GM12878 (cell line): ENCODE data around the gene NCOA4. TPM values are rescaled to one million over a fixed set of nuclear protein-coding genes. Genes with fewer than 3 reads are reported as not detected.

ENCODE experiments used
- ATAC-seq: fragments of 200-7000 bp; cut with Tn5 transposase; 3 replicates; pipeline ENCODE4 v1.9.1; 2020; ENCODE audit warnings: mild to moderate bottlenecking, moderate library complexity
- BruUV-seq: library from RNA; stranded (reverse); fragments of 400-500 nt; replicated peaks from 2 replicates; lab custom pipeline; 2021; lab: Mats Ljungman, UMichigan
- CTCF ChIA-PET: fragments of 300-600 bp; sonication (Branson Sonifier 250); formaldehyde crosslinking; extraction: SDS; loops from one replicate; lab custom pipeline; 2021; ENCODE audit warnings: inconsistent platforms; lab: Yijun Ruan, JAX
- POLR2A ChIA-PET: fragments of 350-600 bp; formaldehyde crosslinking; extraction: SDS; loops from one replicate; lab custom pipeline; 2021; ENCODE audit warnings: inconsistent platforms; lab: Charles Lee
- RAD21 ChIA-PET: fragments of 300-600 bp; sonication (Branson Sonifier 250); formaldehyde crosslinking; loops from one replicate; lab custom pipeline; 2023; ENCODE audit warnings: antibody characterized with exemption; ENCODE audit not compliant: unreplicated experiment; lab: Charles Lee
- SMC1A ChIA-PET: fragments of 300-600 bp; sonication (Branson Sonifier 250); formaldehyde crosslinking; loops from one replicate; lab custom pipeline; 2023; ENCODE audit not compliant: unreplicated experiment, uncharacterized antibody; lab: Charles Lee
- DNase-seq: peaks from one replicate; pipeline ENCODE4 v3.0.0-alpha.2; 2011; ENCODE audit warnings: low read depth, low spot score
- FAIRE-seq: peaks from 3 replicates; lab custom pipeline; 2011; peaks lifted over from hg19 to GRCh38; lab: Jason Lieb, UNC
- H2AFZ ChIP-seq: 2 replicates; pipeline ENCODE4 v1.6.0; 2011; ENCODE audit warnings: low read depth, low read length, control low read depth; ENCODE audit not compliant: control insufficient read depth
- H3K27ac ChIP-seq: 2 replicates; pipeline ENCODE4 v1.5.1; 2011; ENCODE audit warnings: control low read depth; ENCODE audit not compliant: control insufficient read depth, insufficient read depth
- H3K27me3 ChIP-seq, 2 experiments: replicated peaks in 1 of 2; 2 replicates each; pipeline versions ENCODE4 v1.6.0 to v1.6.1; 2011; ENCODE audit warnings: low read length in 1 of 2; ENCODE audit not compliant: control insufficient read depth in 2 of 2, insufficient read depth in 2 of 2
- H3K36me3 ChIP-seq, 2 experiments: 2 replicates each; pipeline ENCODE4 v1.5.1; 2011; ENCODE audit warnings: low read length in 1 of 2; ENCODE audit not compliant: control insufficient read depth in 2 of 2, insufficient read depth in 2 of 2
- H3K4me1 ChIP-seq: 2 replicates; pipeline ENCODE4 v1.6.1; 2011; ENCODE audit warnings: mild to moderate bottlenecking, low read length, moderate library complexity, mixed read lengths; ENCODE audit not compliant: control insufficient read depth, insufficient read depth
- H3K4me2 ChIP-seq: 2 replicates; pipeline ENCODE4 v1.6.0; 2011; ENCODE audit warnings: control low read depth; ENCODE audit not compliant: control insufficient read depth, insufficient read depth
- H3K4me3 ChIP-seq: fragments of 200-600 bp; sonication (generic); 2 replicates; pipeline ENCODE4 v1.5.1; 2016
- H3K79me2 ChIP-seq: 2 replicates; pipeline ENCODE4 v1.6.0; 2011; ENCODE audit warnings: low read length; ENCODE audit not compliant: control insufficient read depth, insufficient read depth
- H3K9ac ChIP-seq: 2 replicates; pipeline ENCODE4 v1.8.0; 2011; ENCODE audit warnings: low read length, control low read depth, mixed read lengths; ENCODE audit not compliant: control insufficient read depth, insufficient read depth
- H3K9me3 ChIP-seq: replicated peaks from 3 replicates; pipeline ENCODE4 v1.5.1; 2011; ENCODE audit warnings: mild to moderate bottlenecking, low read length; ENCODE audit not compliant: control insufficient read depth, insufficient read depth
- H4K20me1 ChIP-seq: 2 replicates; pipeline ENCODE4 v1.6.0; 2011; ENCODE audit not compliant: control insufficient read depth, insufficient read depth
- EP300 ChIP-seq, 2 experiments: fragments of 150-350 bp in 1 of 2; IDR thresholded peaks; 2 replicates each; pipeline ENCODE4 v1.6.1; 2011 to 2012; ENCODE audit warnings: low read depth in 2 of 2, low read length in 2 of 2, borderline replicate concordance in 1 of 2, improper control_type of control experiment in 1 of 2, inconsistent platforms in 1 of 2; ENCODE audit not compliant: control insufficient read depth in 1 of 2
- KLF5 ChIP-seq: fragments of 450-650 bp; IDR thresholded peaks from 2 replicates; pipeline ENCODE4 v1.6.1; 2014; ENCODE audit warnings: mild to moderate bottlenecking; ENCODE audit not compliant: partially characterized antibody
- NR2C2 ChIP-seq: IDR thresholded peaks from 2 replicates; pipeline ENCODE4 v1.6.1; 2011; ENCODE audit warnings: borderline replicate concordance, low read depth; ENCODE audit not compliant: control insufficient read depth, insufficient read length
- POLR2AphosphoS5 ChIP-seq: IDR thresholded peaks from 2 replicates; pipeline ENCODE4 v1.6.1; 2011; ENCODE audit warnings: mild to moderate bottlenecking, low read length, inconsistent platforms
- RAD51 ChIP-seq: fragments of 450-650 bp; IDR thresholded peaks from 2 replicates; pipeline ENCODE4 v1.6.1; 2016; ENCODE audit warnings: moderate library complexity, mild to moderate bottlenecking, inconsistent platforms
- SREBF1 ChIP-seq: IDR thresholded peaks from 2 replicates; pipeline ENCODE4 v1.6.1; 2012; ENCODE audit warnings: mild to moderate bottlenecking, low read length
- SUZ12 ChIP-seq: fragments of 200-600 bp; sonication (generic); IDR thresholded peaks from one replicate; pipeline ENCODE4 v1.6.1; 2018; ENCODE audit warnings: antibody characterized with exemption, mild to moderate bottlenecking; ENCODE audit not compliant: unreplicated experiment
- TCF7 ChIP-seq: IDR thresholded peaks from 2 replicates; pipeline ENCODE4 v1.6.1; 2014; ENCODE audit warnings: antibody characterized with exemption, borderline replicate concordance
- USF1 ChIP-seq: IDR thresholded peaks from 2 replicates; pipeline ENCODE4 v1.6.1; 2011; ENCODE audit warnings: borderline replicate concordance, low read depth, mild to moderate bottlenecking, moderate library complexity, mixed read lengths, low read length; ENCODE audit not compliant: insufficient read depth; ENCODE audit errors: extremely low read length
- ZNF687 ChIP-seq: fragments of 450-650 bp; IDR thresholded peaks from 2 replicates; pipeline ENCODE4 v1.6.1; 2017; ENCODE audit warnings: mild to moderate bottlenecking, moderate library complexity
- WGBS: methylation state at CpG from one replicate; pipeline ENCODE4 v1.1.6; 2016; ENCODE audit warnings: low lambda C conversion rate; ENCODE audit not compliant: insufficient replicate concordance, insufficient coverage; ENCODE audit errors: missing lambda C conversion rate; 5-methylcytosine and 5-hydroxymethylcytosine counted together
- in situ Hi-C: fragments of 300-500 bp; cut with MboI; formaldehyde crosslinking; loops from 9 replicates; pipeline ENCODE4 v1.14.3; 2018; ENCODE audit warnings: mixed read lengths
- intact Hi-C: fragments of 100-400 bp; cut with micrococcal nuclease; formaldehyde crosslinking; loops from one replicate; pipeline ENCODE4 v1.14.2; 2022; ENCODE audit not compliant: unreplicated experiment
- polyA plus RNA-seq, 11 experiments: library from polyadenylated mRNA; depleted of rRNA in 4 of 11; unstranded in 6 of 11; stranded (reverse) in 5 of 11; fragments of >200 nt; fragmentation: Nextera tagmentation in 4 of 11; fragmentation: Illumina TruSeq in 1 of 11; extraction: Ambion mirVana in 4 of 11; extraction: Trizol in 1 of 11; gene quantifications; 1 replicate in 1 of 11; 2 replicates in 10 of 11; pipeline versions ENCODE4 v1.2.1 to v1.2.3, GENCODE V29; 2011 to 2016; ENCODE audit warnings: inconsistent platforms in 2 of 11, missing spikeins in 2 of 11, low read depth in 1 of 11
- total RNA-seq, 4 experiments: library from RNA; depleted of rRNA in 3 of 4; stranded (reverse); fragments of >200 nt in 3 of 4; fragmentation: Illumina TruSeq in 1 of 4; extraction: Trizol in 1 of 4; gene quantifications; 2 replicates each; pipeline versions ENCODE4 v1.2.1 to v1.2.3, GENCODE V29; 2013 to 2021

Gene NCOA4
- total and polyA plus RNA-seq, 10 of the 15 experiments (the other 5 are each of a cell fraction or from before 2014, with no cell fraction given): 57.5 to 119 (median 100) TPM

- intact Hi-C loops: no loop called here
- POLR2A ChIA-PET: no interaction called here
- DNase-seq (no peak), FAIRE-seq (no peak)
- Histone ChIP-seq H3K9ac (no peak overlapping the region), H3K27ac (no peak overlapping the region), H4K20me1 (no peaks in the 10 kb centered on the region), H3K9me3 (no peaks in the 10 kb centered on the region), H3K4me2 (no peak overlapping the region), H3K27me3 (no peaks in the 10 kb centered on the region)
- SMC1A ChIA-PET: no interaction called here
- CTCF ChIA-PET: no interaction called here
- WGBS: 0% methylated on average over 1 of the region's 1 CpG
- in situ Hi-C loops: no loop called here
- no peak for TF ChIP-seq TCF7
- TF ChIP-seq NR2C2: no peak
- TF ChIP-seq EP300 (IDR thresholded peaks at IDR 0.05; ENCODE audit: borderline replicate concordance in 1 of 2, control insufficient read depth in 1 of 2, low read depth in 2 of 2, low read length in 2 of 2): no peak
- no peak for TF ChIP-seq KLF5
- no peak for TF ChIP-seq SUZ12
- TF ChIP-seq, all 136 proteins: peak for 0
- no peaks in the 10 kb centered on the region for H3K36me3 ChIP-seq
- H3K79me2 ChIP-seq: no peaks in the 10 kb centered on the region
- RAD21 ChIA-PET: no interaction called here
- no peaks in the 10 kb centered on the region for H3K4me1 ChIP-seq
- no peak overlapping the region for H3K4me3 ChIP-seq
- H2AFZ ChIP-seq: no peak overlapping the region
- BruUV-seq: no TSS peak
- ATAC-seq: no peak
Measured at GRCh38 chr10:46068117-46068516, 37.7 kb upstream of the NCOA4 start.

DNA sequence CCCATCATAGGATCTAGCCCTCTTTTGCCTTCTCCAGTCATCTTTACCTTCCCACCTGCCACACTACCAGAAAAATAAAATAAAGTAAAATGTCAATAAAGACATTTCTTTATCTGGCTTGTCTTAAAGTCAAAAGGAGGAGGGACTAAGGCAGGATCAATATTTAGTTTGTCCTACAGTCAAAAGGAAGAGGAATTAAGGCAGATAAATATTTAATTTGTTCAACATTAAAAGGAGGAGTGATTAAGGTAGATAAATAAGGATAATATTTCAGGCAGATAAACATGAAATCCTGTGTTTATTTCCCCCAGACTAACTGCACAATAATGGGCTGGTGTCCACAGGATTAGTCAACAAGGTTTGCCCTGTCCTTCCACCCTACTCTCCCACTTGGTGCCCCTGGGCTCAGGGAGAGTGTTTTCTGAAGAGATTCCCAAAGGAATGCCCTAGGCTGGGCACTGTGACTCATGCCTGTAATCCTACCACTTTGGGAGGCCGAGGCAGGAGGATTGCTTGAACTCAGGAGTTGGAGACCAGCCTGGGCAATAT is 33.9 kb upstream of the NCOA4 start:
- Histone ChIP-seq H4K20me1 (no peaks in the 10 kb centered on the region), H3K27ac (no peak overlapping the region), H3K36me3 (no peaks in the 10 kb centered on the region), H3K79me2 (no peaks in the 10 kb centered on the region), H3K4me3 (no peak overlapping the region), H3K9ac (no peak overlapping the region), H3K9me3 (no peaks in the 10 kb centered on the region), H2AFZ (no peak overlapping the region), H3K4me1 (no peaks in the 10 kb centered on the region), H3K4me2 (no peak overlapping the region), H3K27me3 (peaks cover 0 to 2% of the 10 kb centered on the region in 2 experiments; a peak in 2 of 4 replicates)
- ATAC-seq (no peak), DNase-seq (no peak), FAIRE-seq (no peak)
- BruUV-seq: no TSS peak
- intact Hi-C loops: no loop called here
- ChIA-PET RAD21 (no interaction called here), POLR2A (no interaction called here), SMC1A (interaction anchor here (1.7 kb wide), 1 partner anchor 13 kb away, joined by 4 read pairs; no protein-coding TSS in a partner anchor), CTCF (no interaction called here)
- in situ Hi-C loops: no loop called here
- 0% methylated on average over 1 of the region's 1 CpG for WGBS
- TF ChIP-seq ZNF687: no peak
- TF ChIP-seq POLR2AphosphoS5: no peak
- no peak for TF ChIP-seq RAD51
- no peak for TF ChIP-seq SREBF1
- TF ChIP-seq SUZ12: no peak
- TF ChIP-seq USF1: no peak
